ENCODE data around the gene CDHR3.
"Not testable (repeated sequence)": the region's sequence is repeated elsewhere in the genome, so short reads cannot be mapped to it uniquely, and the experiment has no call there.

Gene CDHR3

DNA sequence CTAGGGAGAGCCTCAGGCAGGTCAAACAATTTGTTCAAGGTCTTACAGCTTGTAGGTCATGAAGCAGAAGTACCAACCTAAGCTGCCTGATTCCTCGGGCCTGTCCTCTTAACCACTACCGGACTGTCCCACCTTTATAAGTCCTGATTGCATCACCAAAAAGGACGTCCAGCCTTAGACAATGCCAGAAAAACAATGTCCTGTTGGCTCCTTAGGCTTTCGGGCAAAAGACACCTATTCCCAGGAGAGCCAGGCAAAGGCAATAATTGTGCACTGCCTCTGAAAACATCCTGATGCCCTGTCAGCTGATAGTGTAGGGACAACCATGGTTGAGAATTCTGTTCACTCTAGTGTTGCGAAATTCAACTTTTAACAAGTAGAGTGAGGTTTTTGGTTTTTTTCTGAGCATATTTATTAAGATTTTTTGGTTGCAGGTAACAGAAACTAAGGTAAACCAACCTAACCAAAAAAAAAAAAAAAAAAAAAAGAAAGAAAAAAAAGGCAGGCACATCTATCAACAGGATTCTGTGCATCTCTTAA, 40.5 kb downstream of the CDHR3 start:
- no peak for DNase-seq

DNA sequence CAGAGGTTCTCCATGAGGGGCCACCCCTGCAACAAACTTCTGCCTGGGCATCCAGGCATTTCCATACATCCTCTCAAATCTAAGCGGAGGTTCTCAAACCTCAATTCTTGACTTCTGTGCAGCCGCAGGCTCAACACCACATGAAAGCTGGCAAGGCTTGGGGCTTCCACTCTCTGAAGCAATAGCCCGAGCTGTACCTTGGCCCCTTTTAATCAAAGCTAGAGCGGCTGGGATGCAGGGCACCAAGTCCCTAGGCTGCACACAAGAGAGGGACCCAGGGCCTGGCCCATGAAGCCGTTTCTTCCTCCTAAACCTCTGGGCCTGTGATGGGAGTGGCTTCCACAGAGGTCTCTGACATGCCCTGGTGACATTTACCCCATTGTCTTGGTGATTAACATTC, 43.8 kb downstream of the CDHR3 start:
- DNase-seq = no peak

DNA sequence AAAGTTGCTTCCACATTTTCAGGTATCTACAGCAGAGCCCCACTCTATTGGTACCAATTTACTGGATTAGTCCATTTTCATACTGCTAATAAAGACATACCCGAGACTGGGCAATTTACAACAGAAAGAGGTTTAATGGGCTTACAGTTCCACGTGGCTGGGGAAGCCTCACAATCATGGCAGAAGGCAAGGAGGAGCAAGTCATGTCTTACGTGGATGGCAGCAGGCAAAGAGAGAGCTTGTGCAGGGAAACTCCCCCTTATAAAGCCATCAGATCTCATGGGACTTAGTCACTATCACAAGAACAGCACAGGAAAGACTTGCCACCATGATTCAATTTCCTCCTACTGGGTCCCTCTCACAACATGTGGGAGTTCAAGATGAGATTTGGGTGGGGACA, 44.7 kb downstream of the CDHR3 start:
- not testable (repeated sequence) for DNase-seq

GRCh38 chr7:106009503-106010226, 46.6 kb downstream of the CDHR3 start:
- DNase-seq = peak; percentile 88

DNA sequence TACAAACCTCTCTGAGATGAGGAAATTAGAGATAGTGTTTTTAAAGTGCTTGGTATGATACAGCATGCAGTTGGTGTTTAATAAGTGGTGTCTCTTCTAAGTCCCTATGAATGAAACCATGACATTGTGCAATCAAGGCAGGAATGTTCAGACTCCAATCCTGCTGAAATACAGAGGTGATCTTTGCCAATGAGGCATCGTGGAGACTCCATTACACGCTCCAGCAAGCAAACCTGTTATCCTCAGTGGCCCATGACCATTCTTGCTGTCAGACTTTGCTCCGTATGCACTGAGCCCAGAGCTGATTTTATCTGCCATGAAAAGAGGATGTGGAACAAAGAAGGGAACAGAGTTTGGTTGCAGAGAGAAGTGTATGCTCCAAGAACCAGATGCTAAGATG, 47.3 kb downstream of the CDHR3 start:
- no peak for DNase-seq

GRCh38 chr7:106010866-106011265, 47.8 kb downstream of the CDHR3 start:
- no peak for DNase-seq

GRCh38 chr7:106012184-106012583, 49.1 kb downstream of the CDHR3 start:
- no peak for DNase-seq

GRCh38 chr7:106012935-106013439, 49.9 kb downstream of the CDHR3 start:
- DNase-seq = no peak

GRCh38 chr7:106015381-106016218, 52.5 kb downstream of the CDHR3 start:
- no peak for DNase-seq

GRCh38 chr7:106016331-106016730, 53.3 kb downstream of the CDHR3 start:
- DNase-seq = no peak

GRCh38 chr7:106017657-106018056, 54.6 kb downstream of the CDHR3 start:
- no peak for DNase-seq

GRCh38 chr7:106018566-106019469, 55.8 kb downstream of the CDHR3 start:
- DNase-seq = no peak

DNA sequence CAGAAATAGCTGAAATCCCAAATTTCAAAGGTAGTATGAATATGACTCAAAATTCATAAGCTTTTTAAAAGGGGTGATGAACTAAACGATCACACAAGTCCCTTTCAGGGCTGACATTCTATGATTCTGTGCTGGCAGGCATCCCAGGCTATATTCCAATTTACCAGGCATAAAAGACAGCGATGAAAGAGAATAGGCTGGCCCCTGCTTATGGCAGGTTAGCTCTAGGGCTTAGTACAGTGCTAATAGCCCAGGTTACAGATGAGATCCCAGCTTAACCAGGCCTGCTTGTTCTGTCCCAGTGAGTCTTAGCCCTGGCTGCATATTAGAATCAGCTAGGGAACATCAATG, 56.4 kb downstream of the CDHR3 start:
- DNase-seq = no peak

DNA sequence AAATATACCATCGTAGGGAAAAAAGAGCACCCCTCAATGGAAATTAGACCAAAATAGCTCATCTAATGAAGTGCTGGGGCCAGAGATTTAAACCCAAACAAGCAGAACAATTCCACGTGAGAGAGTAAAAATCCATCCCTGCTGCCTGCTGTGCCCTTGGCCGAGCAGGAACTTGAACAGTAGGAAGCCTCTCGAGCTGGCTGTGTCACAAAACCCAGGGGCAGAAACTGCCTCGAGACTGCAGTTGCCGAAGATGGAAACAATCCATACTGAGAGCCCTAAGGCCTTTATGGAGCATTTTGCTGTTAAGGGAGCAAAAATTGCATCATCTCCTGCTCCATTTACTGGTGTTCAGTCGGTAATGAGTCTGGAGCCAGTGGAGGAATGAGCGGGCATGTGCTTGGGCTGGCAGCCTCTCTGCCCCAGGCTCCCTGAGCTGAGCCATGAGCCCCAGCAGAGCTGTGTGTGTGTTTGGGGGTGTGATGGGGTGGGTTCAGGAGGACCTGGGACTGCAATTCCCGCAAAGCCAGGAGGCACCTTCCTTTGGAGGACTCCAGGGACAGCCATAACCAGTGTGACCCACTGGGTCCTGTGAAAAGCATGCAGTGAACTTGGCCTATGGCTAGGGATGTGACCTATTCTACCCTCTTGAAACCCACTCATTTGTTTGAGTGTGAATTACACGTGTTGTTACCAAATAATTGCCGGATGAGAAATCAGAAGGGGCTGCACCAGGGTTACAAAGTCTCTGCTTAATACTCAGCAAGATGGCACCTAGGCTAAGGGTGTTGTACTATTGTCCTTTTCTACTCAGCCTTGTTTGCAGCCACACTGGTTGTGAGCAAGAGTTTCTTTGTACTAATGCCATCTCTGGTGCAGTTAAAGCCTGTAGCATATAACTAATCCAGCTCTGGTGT, 58.3 kb downstream of the CDHR3 start:
- no peak for DNase-seq

- peak; percentile 77 for DNase-seq
These were observed 59.2 kb downstream of the CDHR3 start for GRCh38 chr7:106022193-106022821.

DNA sequence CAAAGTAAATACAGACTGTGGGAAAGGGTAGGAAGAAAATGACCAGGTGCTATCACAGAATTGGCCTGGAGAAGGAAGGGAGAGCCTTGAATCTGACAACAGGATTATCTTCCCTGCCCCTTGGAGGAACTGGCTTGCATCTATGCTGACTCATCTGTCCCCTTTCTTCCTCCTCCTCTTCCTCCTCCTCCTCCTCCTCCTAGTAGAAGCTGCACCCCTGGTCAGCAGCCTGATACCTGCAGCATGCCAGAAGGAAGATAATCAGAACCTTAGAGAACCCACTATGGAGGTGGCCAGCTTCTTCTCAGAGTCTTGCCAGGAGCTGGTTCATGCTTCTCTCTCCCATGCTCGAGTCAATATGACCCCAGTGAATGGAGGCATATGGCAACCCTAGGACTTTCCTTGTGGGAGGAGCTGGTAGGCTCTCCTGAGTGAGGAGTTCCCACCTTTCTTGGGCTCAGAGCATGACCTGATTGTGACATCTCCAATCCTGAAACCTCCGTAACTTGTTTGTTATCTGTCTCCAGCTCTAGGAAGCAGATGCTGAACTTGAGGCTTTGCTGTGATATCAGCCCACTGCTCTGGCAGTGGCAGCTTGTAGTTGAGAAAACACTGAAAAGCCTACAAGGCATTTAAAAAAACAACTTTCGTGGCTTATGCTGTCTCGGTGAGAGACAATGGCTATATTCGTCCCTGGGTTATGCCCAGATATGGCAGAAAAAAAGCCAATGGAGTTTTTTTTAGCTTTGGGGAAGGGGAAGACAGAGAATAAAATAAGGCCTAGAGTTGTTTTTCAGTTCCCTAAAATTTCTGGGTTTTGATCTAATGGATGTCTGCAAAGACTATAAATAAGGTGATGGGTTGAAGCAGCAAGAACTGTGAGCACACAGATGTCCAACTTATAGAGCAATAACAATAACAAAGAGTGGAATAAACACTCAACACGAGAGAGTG, 60.6 kb downstream of the CDHR3 start:
- no peak for DNase-seq

GRCh38 chr7:106026101-106026500, 63.0 kb downstream of the CDHR3 start:
- no peak for DNase-seq

- no peak for DNase-seq
These were observed 66.4 kb downstream of the CDHR3 start for GRCh38 chr7:106029451-106029850.

DNA sequence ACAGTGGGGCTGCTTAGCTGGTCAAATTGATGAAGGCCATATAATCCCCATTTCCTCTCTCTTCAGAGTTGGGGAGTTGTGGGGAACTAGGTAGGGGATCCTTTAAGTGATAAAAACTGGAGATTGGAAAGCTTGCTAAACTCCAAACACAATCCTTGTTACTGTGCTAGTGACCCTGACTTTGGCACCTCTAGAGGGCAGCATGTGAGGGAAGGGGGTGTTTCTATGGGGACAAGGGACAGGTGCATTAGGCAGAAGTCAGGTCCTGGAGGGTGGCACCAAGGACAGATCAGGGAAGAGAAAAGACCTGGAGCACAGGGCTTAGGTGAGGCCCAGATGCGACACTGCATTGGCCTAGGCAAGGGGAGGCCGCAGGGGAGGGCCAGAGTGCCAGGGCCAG, 66.9 kb downstream of the CDHR3 start:
- no peak for DNase-seq

Data from stimulated activated CD8-positive, alpha-beta memory T cell treated with anti-CD3 and anti-CD28 coated beads, Interleukin-4, amount 100 ng/mL, for 48 hours (primary cell).